Measurements from ENCODE around the gene C1QC.

Gene C1QC

GRCh38 chr1:22618056-22618455, 25.4 kb upstream of the C1QC start:
- in situ Hi-C loops (cut with HindIII; ENCODE audit: low sequenced_read_pairs) = no loop called here

- in situ Hi-C loops (cut with HindIII; ENCODE audit: low sequenced_read_pairs) = no loop called here
Observed at GRCh38 chr1:22619252-22619651, 24.2 kb upstream of the C1QC start.

GRCh38 chr1:22619798-22620197, 23.6 kb upstream of the C1QC start:
- in situ Hi-C loops (cut with HindIII; ENCODE audit: low sequenced_read_pairs) = no loop called here

GRCh38 chr1:22621761-22622160, 21.7 kb upstream of the C1QC start:
- in situ Hi-C loops (cut with HindIII; ENCODE audit: low sequenced_read_pairs) = no loop called here

GRCh38 chr1:22625262-22625925, 18.0 kb upstream of the C1QC start:
- in situ Hi-C loops (cut with HindIII; ENCODE audit: low sequenced_read_pairs) = no loop called here

GRCh38 chr1:22626237-22627157, 16.9 kb upstream of the C1QC start:
- in situ Hi-C loops (cut with HindIII; ENCODE audit: low sequenced_read_pairs) = no loop called here

- in situ Hi-C loops (cut with HindIII; ENCODE audit: low sequenced_read_pairs) = no loop called here
Observed at GRCh38 chr1:22627331-22627730, 16.1 kb upstream of the C1QC start.

- in situ Hi-C loops (cut with HindIII; ENCODE audit: low sequenced_read_pairs) = no loop called here
Observed at GRCh38 chr1:22628698-22629444, 14.6 kb upstream of the C1QC start.

- in situ Hi-C loops (cut with HindIII; ENCODE audit: low sequenced_read_pairs) = loop anchor here (5.0 kb wide), 1 partner anchor 33 kb away; no protein-coding TSS in a partner anchor
Observed at GRCh38 chr1:22629886-22630285, 13.5 kb upstream of the C1QC start.

- in situ Hi-C loops (cut with HindIII; ENCODE audit: low sequenced_read_pairs) = loop anchor here (5.0 kb wide), 1 partner anchor 37 kb away; no protein-coding TSS in a partner anchor
Observed at GRCh38 chr1:22633697-22634463, 9.6 kb upstream of the C1QC start.

- in situ Hi-C loops (cut with HindIII; ENCODE audit: low sequenced_read_pairs) = no loop called here
Observed at GRCh38 chr1:22635436-22635835, 8.0 kb upstream of the C1QC start.

- in situ Hi-C loops (cut with HindIII; ENCODE audit: low sequenced_read_pairs) = no loop called here
Observed at GRCh38 chr1:22636353-22636752, 7.1 kb upstream of the C1QC start, which contains the start of gene C1QA. TSS of gene C1QA (plus strand) at chr1:22636628. CDS start at chr1:22637617, 989 bp downstream.

- in situ Hi-C loops (cut with HindIII; ENCODE audit: low sequenced_read_pairs) = no loop called here
Observed at GRCh38 chr1:22636927-22637326, 6.5 kb upstream of the C1QC start.

- in situ Hi-C loops (cut with HindIII; ENCODE audit: low sequenced_read_pairs) = no loop called here
Observed at GRCh38 chr1:22637907-22638445, 5.5 kb upstream of the C1QC start.

GRCh38 chr1:22638476-22639234, 4.8 kb upstream of the C1QC start:
- in situ Hi-C loops (cut with HindIII; ENCODE audit: low sequenced_read_pairs) = no loop called here

GRCh38 chr1:22639286-22639685, 4.1 kb upstream of the C1QC start:
- in situ Hi-C loops (cut with HindIII; ENCODE audit: low sequenced_read_pairs) = no loop called here

- in situ Hi-C loops (cut with HindIII; ENCODE audit: low sequenced_read_pairs) = no loop called here
Observed at GRCh38 chr1:22641247-22641646, 2.2 kb upstream of the C1QC start.

- in situ Hi-C loops (cut with HindIII; ENCODE audit: low sequenced_read_pairs) = no loop called here
Observed at GRCh38 chr1:22641906-22642636, 1.4 kb upstream of the C1QC start.

- in situ Hi-C loops (cut with HindIII; ENCODE audit: low sequenced_read_pairs) = no loop called here
Observed at GRCh38 chr1:22643928-22644327, 495 bp downstream of the C1QC start.
